Erythroblast (primary cell): ENCODE measurements around the gene TNK1.

ENCODE experiments used
- GATA1 ChIP-seq: IDR thresholded peaks from 2 replicates; pipeline ENCODE4 v1.6.1; 2011; ENCODE audit warnings: low read depth, mild to moderate bottlenecking, control low read depth, low read length, moderate library complexity
- POLR2A ChIP-seq: IDR thresholded peaks from 2 replicates; pipeline ENCODE4 v1.6.1; 2011; ENCODE audit warnings: mild to moderate bottlenecking, low read length

DNA sequence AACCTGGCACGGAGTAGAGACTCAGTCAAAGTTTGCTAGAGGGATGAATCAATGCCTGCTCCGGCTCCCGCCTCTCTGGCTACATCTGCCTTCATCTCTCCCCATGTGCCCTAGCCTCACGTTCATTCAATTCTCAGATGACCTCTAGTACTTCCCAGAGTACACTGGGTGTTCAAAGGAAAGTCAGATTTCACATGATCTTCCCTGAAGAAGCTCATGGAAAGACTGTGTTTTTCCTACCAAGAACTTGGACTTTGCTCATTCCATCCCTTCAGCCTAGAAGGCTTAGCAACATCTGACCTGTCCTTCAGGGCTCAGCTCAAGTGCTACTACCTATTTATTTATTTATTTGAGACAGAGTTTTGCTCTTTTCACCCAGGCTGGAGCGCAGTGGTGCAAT lies 11.1 kb upstream of the TNK1 start:
- TF ChIP-seq POLR2A (no peak), GATA1 (no peak)
